Gastrocnemius medialis (tissue), 4 donors: ENCODE data around the gene OR2H2. TPM values are rescaled to one million over a fixed set of nuclear protein-coding genes. Genes with fewer than 3 reads are reported as not detected.

ENCODE experiments used
- ATAC-seq, 2 donors: fragments of 150-250 bp; one replicate each; pipeline ENCODE4 v1.9.1; 2016
- DNase-seq, 2 donors: peaks; one replicate each; pipeline ENCODE4 v3.0.0-alpha.2; 2019
- H3K27ac ChIP-seq, 4 donors: fragments of 200-600 bp; sonication (generic); 1 replicate in 1 of 4; 2 replicates in 3 of 4; pipeline ENCODE4 v1.5.1; 2016 to 2018; ENCODE audit warnings: mild to moderate bottlenecking in 2 of 4, moderate library complexity in 1 of 4
- H3K27me3 ChIP-seq, 3 donors: fragments of 200-600 bp; sonication (generic) in 2 of 3; 1 replicate in 1 of 3; 2 replicates in 2 of 3; pipeline versions ENCODE4 v1.5.1 to v1.6.0; 2016 to 2019; ENCODE audit warnings: mild to moderate bottlenecking in 1 of 3, moderate library complexity in 1 of 3
- H3K36me3 ChIP-seq, 2 donors: fragments of 200-600 bp; sonication (generic) in 1 of 2; one replicate each; pipeline ENCODE4 v1.5.1; 2017 to 2018
- H3K4me1 ChIP-seq, 2 donors: fragments of 200-600 bp; sonication (generic) in 1 of 2; one replicate each; pipeline ENCODE4 v1.5.1; 2016 to 2017; ENCODE audit warnings: mild to moderate bottlenecking in 2 of 2
- H3K4me3 ChIP-seq, 4 donors: fragments of 200-600 bp; sonication (generic) in 3 of 4; 1 replicate in 1 of 4; 2 replicates in 3 of 4; pipeline ENCODE4 v1.5.1; 2016 to 2019; ENCODE audit warnings: mild to moderate bottlenecking in 2 of 4
- H3K9me3 ChIP-seq, 3 donors: fragments of 200-600 bp; sonication (generic) in 2 of 3; 1 replicate in 1 of 3; 2 replicates in 2 of 3; pipeline ENCODE4 v1.5.1; 2016 to 2019
- CTCF ChIP-seq, 5 experiments: fragments of 450-650 bp in 3 of 5; fragments of 200-600 bp in 2 of 5; sonication (generic) in 2 of 5; IDR thresholded peaks in 4 of 5; conservative IDR thresholded peaks in 1 of 5; 1 replicate in 4 of 5; 2 replicates in 1 of 5; pipeline ENCODE4 v1.5.1; 2016 to 2019; ENCODE audit warnings: antibody characterized with exemption in 5 of 5, mild to moderate bottlenecking in 3 of 5, moderate library complexity in 3 of 5
- POLR2A ChIP-seq, 2 donors: fragments of 450-650 bp; IDR thresholded peaks; one replicate each; pipeline ENCODE4 v1.6.1; 2017; ENCODE audit warnings: antibody characterized with exemption in 2 of 2, mild to moderate bottlenecking in 2 of 2, moderate library complexity in 2 of 2
- in situ Hi-C, 4 donors: fragments of 200-750 bp; cut with MboI; loops; one replicate each; pipeline versions ENCODE4 v1.15.0 to v1.8.0; 2017; ENCODE audit warnings: low sequenced_read_pairs in 4 of 4
- intact Hi-C: fragments of 100-400 bp; cut with DNase I; formaldehyde crosslinking; loops from one replicate; pipeline ENCODE4 v1.15.1; 2023; ENCODE audit warnings: low total_unique reads
- total RNA-seq, 4 donors: library from RNA; depleted of rRNA; stranded (reverse); fragments of >200 nt; gene quantifications; one replicate each; pipeline versions ENCODE4 v1.1.0 to v1.2.3, GENCODE V29; 2016

The OR2H2 gene
- total RNA-seq, 4 donors from 2014 or later: not detected

- Histone ChIP-seq H3K36me3 (no peaks in the 10 kb centered on the region), H3K4me3 (no peak overlapping the region), H3K9me3 (no peaks in the 10 kb centered on the region), H3K27me3 (peaks cover 0 to 9% (median 0%) of the 10 kb centered on the region in 3 donors), H3K4me1 (no peaks in the 10 kb centered on the region), H3K27ac (no peak overlapping the region)
- in situ Hi-C loops: loop anchor here (10.0 to 25.0 kb wide), 2 partner anchors 902 to 905 kb away; no protein-coding TSS in a partner anchor
- DNase-seq (peak in 1 of 2 donors; percentile 7), ATAC-seq (no peak)
- intact Hi-C loops: loop anchor here (5.0 kb wide), 1 partner anchor 902 kb away; no protein-coding TSS in a partner anchor
- TF ChIP-seq CTCF (IDR thresholded peaks at IDR 0.05 in 4 of 5, conservative IDR thresholded peaks at IDR 0.05 in 1 of 5) (peak; percentile 62 to 87 (median 72)), POLR2A (IDR thresholded peaks at IDR 0.05) (no peak)
These were observed 4.6 kb downstream of the OR2H2 start for GRCh38 chr6:29589423-29590048.

GRCh38 chr6:29590218-29590808 is 5.4 kb downstream of the OR2H2 start:
- TF ChIP-seq CTCF (IDR thresholded peaks at IDR 0.05 in 4 of 5, conservative IDR thresholded peaks at IDR 0.05 in 1 of 5) (no peak), POLR2A (IDR thresholded peaks at IDR 0.05) (no peak)
- no peaks in the 10 kb centered on the region for H3K36me3 ChIP-seq
- H3K4me3 ChIP-seq: no peak overlapping the region
- no peak for DNase-seq
- no peak for ATAC-seq
- peaks cover 0 to 5% (median 0%) of the 10 kb centered on the region in 3 donors for H3K27me3 ChIP-seq
- no peaks in the 10 kb centered on the region for H3K4me1 ChIP-seq
- no peak overlapping the region for H3K27ac ChIP-seq
- intact Hi-C loops: no loop called here
- no peaks in the 10 kb centered on the region for H3K9me3 ChIP-seq
- in situ Hi-C loops: loop anchor here (10.0 to 25.0 kb wide), 2 partner anchors 903 to 906 kb away; no protein-coding TSS in a partner anchor

DNA sequence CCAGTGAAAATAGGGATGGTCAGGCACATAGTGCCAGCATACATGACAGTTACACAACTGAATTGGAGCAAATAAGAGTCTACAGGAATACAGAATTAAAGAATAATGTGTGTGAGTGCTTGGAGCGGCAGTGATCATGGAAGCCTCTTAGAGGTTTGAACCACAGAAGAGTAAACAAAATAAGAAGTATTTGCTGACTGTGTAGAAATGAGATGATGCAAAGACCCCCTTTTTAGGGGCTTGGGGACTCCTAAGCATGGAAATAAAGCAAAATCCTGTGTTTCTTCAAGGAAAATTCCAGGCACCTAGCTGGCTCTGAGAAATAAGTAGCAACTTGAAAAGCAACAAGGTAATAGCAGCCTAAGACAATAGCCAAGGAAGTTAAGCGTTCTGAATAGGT is 6.8 kb downstream of the OR2H2 start:
- intact Hi-C loops: no loop called here
- TF ChIP-seq POLR2A (IDR thresholded peaks at IDR 0.05) (no peak), CTCF (IDR thresholded peaks at IDR 0.05 in 4 of 5, conservative IDR thresholded peaks at IDR 0.05 in 1 of 5) (no peak)
- in situ Hi-C loops: loop anchor here (10.0 to 25.0 kb wide), 2 partner anchors 904 to 907 kb away; no protein-coding TSS in a partner anchor

DNA sequence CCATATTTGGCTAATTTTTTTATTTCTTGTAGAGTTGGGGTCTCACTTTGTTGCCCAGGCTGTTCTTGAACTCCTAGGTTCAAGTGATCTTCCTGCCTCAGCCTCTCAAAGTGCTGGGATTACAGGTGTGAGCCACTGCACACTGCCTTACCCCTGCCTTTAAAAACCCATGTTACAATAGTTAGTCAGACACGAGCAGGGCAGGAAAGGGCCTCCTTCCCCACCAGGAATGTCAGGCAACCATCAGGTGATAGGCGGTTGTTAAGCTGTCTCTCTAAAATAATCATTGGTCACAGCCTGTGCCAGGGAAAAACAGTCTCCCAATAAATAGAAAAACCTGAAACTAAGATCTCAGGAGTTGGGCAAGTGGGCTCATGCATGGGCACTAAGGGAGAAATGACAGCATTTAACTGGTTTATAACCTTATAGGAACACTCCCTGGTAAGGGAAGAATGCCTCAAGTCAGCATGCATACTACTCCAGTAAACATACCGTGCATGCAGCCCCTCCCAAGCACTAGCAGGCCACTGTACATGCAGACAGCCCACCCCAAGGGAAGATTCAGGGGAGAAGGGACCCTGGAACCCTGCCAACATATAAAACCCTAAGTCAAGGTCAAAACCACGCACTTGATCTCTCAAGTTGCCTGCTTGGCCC is 8.4 kb downstream of the OR2H2 start:
- no peaks in the 10 kb centered on the region for H3K27me3 ChIP-seq
- H3K4me1 ChIP-seq: no peaks in the 10 kb centered on the region
- no peak overlapping the region for H3K27ac ChIP-seq
- TF ChIP-seq POLR2A (IDR thresholded peaks at IDR 0.05): no peak
- no peak for DNase-seq
- no peak for ATAC-seq
- intact Hi-C loops: no loop called here
- no peaks in the 10 kb centered on the region for H3K36me3 ChIP-seq
- no peaks in the 10 kb centered on the region for H3K9me3 ChIP-seq
- H3K4me3 ChIP-seq: no peak overlapping the region
- in situ Hi-C loops: loop anchor here (10.0 to 25.0 kb wide), 2 partner anchors 906 to 909 kb away; no protein-coding TSS in a partner anchor

More for the DNA sequence above, 6.8 kb downstream of the OR2H2 start:
- Histone ChIP-seq H3K36me3 (no peaks in the 10 kb centered on the region), H3K27me3 (no peaks in the 10 kb centered on the region), H3K4me3 (no peak overlapping the region), H3K27ac (no peak overlapping the region), H3K4me1 (no peaks in the 10 kb centered on the region), H3K9me3 (no peaks in the 10 kb centered on the region)
- DNase-seq (no peak), ATAC-seq (no peak)

- in situ Hi-C loops (loop anchor here (10.0 to 25.0 kb wide), 2 partner anchors 909 to 912 kb away; no protein-coding TSS in a partner anchor), intact Hi-C loops (no loop called here)
- no peaks in the 10 kb centered on the region for H3K36me3 ChIP-seq
- TF ChIP-seq POLR2A (IDR thresholded peaks at IDR 0.05) (no peak), CTCF (IDR thresholded peaks at IDR 0.05 in 4 of 5, conservative IDR thresholded peaks at IDR 0.05 in 1 of 5) (no peak)
- ATAC-seq (no peak), DNase-seq (no peak)
- no peaks in the 10 kb centered on the region for H3K9me3 ChIP-seq
- no peak overlapping the region for H3K27ac ChIP-seq
- no peaks in the 10 kb centered on the region for H3K4me1 ChIP-seq
- no peaks in the 10 kb centered on the region for H3K27me3 ChIP-seq
- no peak overlapping the region for H3K4me3 ChIP-seq
These were observed 11.5 kb downstream of the OR2H2 start for GRCh38 chr6:29596381-29596900.
